ENCODE results near the gene DIO1. TPM values are rescaled to one million over a fixed set of nuclear protein-coding genes. Genes with fewer than 3 reads are reported as not detected.

Gene DIO1
- total RNA-seq (2022) (not detected in 2 replicates), Bru-seq, nascent RNA (percentile 5 among the genes with signal in this experiment), BruChase-seq, experiment 1, labeled RNA remaining after a 6-hour chase (percentile 5 among the genes with signal in this experiment), BruChase-seq, experiment 2, labeled RNA remaining after a 2-hour chase (not detected)
- long read RNA-seq = 0 reads

GRCh38 chr1:53893999-53894636 is at the start of gene DIO1:
DIO1 (plus strand) TSS chr1:53894187; CDS start chr1:53894211, 24 bp downstream.
- CTCF ChIA-PET = no interaction called here
- DNase-seq = no peak
- no peak within 1 kb of the TSS for H3K4me3 Mint-ChIP-seq (ENCODE audit: low read depth, unreplicated experiment)

GRCh38 chr1:53847980-53848379 is 46.0 kb upstream of the DIO1 start:
- peaks cover 9% of the 10 kb centered on the region for H3K27me3 Mint-ChIP-seq (ENCODE audit: unreplicated experiment)
- intact Hi-C loops (cut with micrococcal nuclease; ENCODE audit: unreplicated experiment) = no loop called here
- BruUV-seq (replicated peaks) = no TSS peak
- CTCF ChIA-PET = no interaction called here
- no peaks in the 10 kb centered on the region for H3K9me3 Mint-ChIP-seq (ENCODE audit: low read depth, unreplicated experiment)
- H3K4me1 Mint-ChIP-seq (ENCODE audit: low read depth, unreplicated experiment) = no peaks in the 10 kb centered on the region
- no peaks in the 10 kb centered on the region for H3K36me3 Mint-ChIP-seq (ENCODE audit: insufficient read depth, unreplicated experiment)
- H3K4me3 Mint-ChIP-seq (ENCODE audit: low read depth, unreplicated experiment) = no peak overlapping the region
- H3K27ac Mint-ChIP-seq (ENCODE audit: unreplicated experiment) = no peak overlapping the region
- no peak for DNase-seq
- no peak for TF ChIP-seq CTCF (IDR thresholded peaks at IDR 0.05; ENCODE audit: unreplicated experiment)

More at GRCh38 chr1:53893999-53894636, at the start of gene DIO1:
- no peak for TF ChIP-seq CTCF (IDR thresholded peaks at IDR 0.05; ENCODE audit: unreplicated experiment)
- no peaks in the 10 kb centered on the region for H3K9me3 Mint-ChIP-seq (ENCODE audit: low read depth, unreplicated experiment)
- no TSS peak for BruUV-seq (replicated peaks)
- H3K36me3 Mint-ChIP-seq (ENCODE audit: insufficient read depth, unreplicated experiment) = peaks cover 12% of the 10 kb centered on the region
- peaks cover 16% of the 10 kb centered on the region for H3K27me3 Mint-ChIP-seq (ENCODE audit: unreplicated experiment)
- intact Hi-C loops (cut with micrococcal nuclease; ENCODE audit: unreplicated experiment) = no loop called here
- H3K27ac Mint-ChIP-seq (ENCODE audit: unreplicated experiment) = no peak within 1 kb of the TSS
- peaks cover 16% of the 10 kb centered on the region for H3K4me1 Mint-ChIP-seq (ENCODE audit: low read depth, unreplicated experiment)

GRCh38 chr1:53850082-53850673 is 43.8 kb upstream of the DIO1 start:
- no peak for TF ChIP-seq CTCF (IDR thresholded peaks at IDR 0.05; ENCODE audit: unreplicated experiment)
- BruUV-seq (replicated peaks) = no TSS peak
- no peak for DNase-seq
- Mint-ChIP-seq H3K27ac (ENCODE audit: unreplicated experiment) (no peak overlapping the region), H3K4me1 (ENCODE audit: low read depth, unreplicated experiment) (no peaks in the 10 kb centered on the region), H3K4me3 (ENCODE audit: low read depth, unreplicated experiment) (no peak overlapping the region), H3K9me3 (ENCODE audit: low read depth, unreplicated experiment) (no peaks in the 10 kb centered on the region), H3K36me3 (ENCODE audit: insufficient read depth, unreplicated experiment) (no peaks in the 10 kb centered on the region), H3K27me3 (ENCODE audit: unreplicated experiment) (peaks cover 9% of the 10 kb centered on the region)
- CTCF ChIA-PET = interaction anchor here (0.6 kb wide), 1 partner anchor 265 kb away, joined by 4 read pairs; no protein-coding TSS in a partner anchor
- intact Hi-C loops (cut with micrococcal nuclease; ENCODE audit: unreplicated experiment) = no loop called here

- CTCF ChIA-PET = interaction anchor here (0.6 to 0.7 kb wide), 2 partner anchors 94 to 560 kb away, joined by 4 read pairs; partner anchors contain the start of gene IFT25
- Mint-ChIP-seq H3K27ac (ENCODE audit: unreplicated experiment) (no peak overlapping the region), H3K4me3 (ENCODE audit: low read depth, unreplicated experiment) (no peak overlapping the region), H3K36me3 (ENCODE audit: insufficient read depth, unreplicated experiment) (no peaks in the 10 kb centered on the region), H3K27me3 (ENCODE audit: unreplicated experiment) (peaks cover 9% of the 10 kb centered on the region), H3K4me1 (ENCODE audit: low read depth, unreplicated experiment) (no peaks in the 10 kb centered on the region), H3K9me3 (ENCODE audit: low read depth, unreplicated experiment) (no peaks in the 10 kb centered on the region)
- no peak for TF ChIP-seq CTCF (IDR thresholded peaks at IDR 0.05; ENCODE audit: unreplicated experiment)
- no TSS peak for BruUV-seq (replicated peaks)
- no peak for DNase-seq
- intact Hi-C loops (cut with micrococcal nuclease; ENCODE audit: unreplicated experiment) = no loop called here
Measured at GRCh38 chr1:53851571-53852285, 42.3 kb upstream of the DIO1 start.

Measured in Calu3 (cell line).